Right lobe of liver (tissue), 6 donors: Measurements from ENCODE around the gene TNKS1BP1. TPM values are rescaled to one million over a fixed set of nuclear protein-coding genes. Genes with fewer than 3 reads are reported as not detected.
A peak's percentile ranks its signal among the peaks of the same experiment; 100 is the strongest.

Experiments
- ATAC-seq, 4 donors: fragments of 200-7000 bp; cut with Tn5 transposase; one replicate each; pipeline ENCODE4 v1.9.1; 2020; ENCODE audit warnings: mild to moderate bottlenecking in 4 of 4, moderate library complexity in 4 of 4
- DNase-seq, 3 donors: peaks; one replicate each; pipeline ENCODE4 v3.0.0-alpha.2; 2020
- H3K27ac ChIP-seq, 3 donors: fragments of 200-600 bp; one replicate each; pipeline ENCODE4 v1.8.0; 2022
- H3K27me3 ChIP-seq, 2 donors: fragments of 200-600 bp; one replicate each; pipeline ENCODE4 v1.8.0; 2022
- H3K36me3 ChIP-seq, 4 donors: fragments of 200-600 bp; sonication (generic) in 1 of 4; one replicate each; pipeline versions ENCODE4 v1.5.1 to v1.8.0; 2017 to 2022; ENCODE audit warnings: control low read depth in 1 of 4
- H3K4me1 ChIP-seq, 4 donors: fragments of 200-600 bp; sonication (generic) in 1 of 4; one replicate each; pipeline versions ENCODE4 v1.5.1 to v1.8.0; 2017 to 2022; ENCODE audit warnings: control low read depth in 1 of 4
- H3K4me3 ChIP-seq, 3 donors: fragments of 200-600 bp; one replicate each; pipeline ENCODE4 v1.8.0; 2022
- H3K9me3 ChIP-seq, 4 donors: fragments of 200-600 bp; sonication (generic) in 1 of 4; one replicate each; pipeline versions ENCODE4 v1.5.1 to v1.8.0; 2017 to 2022; ENCODE audit warnings: control low read depth in 1 of 4
- CTCF ChIP-seq, 4 donors: fragments of 200-600 bp in 3 of 4; fragments of 450-650 bp in 1 of 4; IDR thresholded peaks; one replicate each; pipeline versions ENCODE4 v1.5.1 to v1.8.0; 2016 to 2022; ENCODE audit warnings: antibody characterized with exemption in 4 of 4, mild to moderate bottlenecking in 2 of 4
- POLR2A ChIP-seq: fragments of 450-650 bp; IDR thresholded peaks from one replicate; pipeline ENCODE4 v1.6.1; 2017; ENCODE audit warnings: antibody characterized with exemption, mild to moderate bottlenecking
- WGBS: methylation state at CpG from one replicate; pipeline ENCODE4 v1.1.6; 2018; ENCODE audit warnings: low coverage, low lambda C conversion rate; ENCODE audit not compliant: insufficient coverage; ENCODE audit errors: missing lambda C conversion rate; 5-methylcytosine and 5-hydroxymethylcytosine counted together
- intact Hi-C, 2 donors: fragments of 100-400 bp; cut with DNase I; formaldehyde crosslinking; loops; one replicate each; pipeline versions ENCODE4 v1.11.2 to v1.14.1; 2022
- total RNA-seq, 6 experiments: library from RNA; depleted of rRNA in 2 of 6; stranded (reverse); fragments of >200 nt in 2 of 6; fragmentation: NEBNext Ultra II Directional in 3 of 6; extraction: Animal tissue kit (Norgen Biotek cat#: 25700) in 3 of 6; gene quantifications; one replicate each; pipeline versions ENCODE4 v1.1.0 to v1.2.4, GENCODE V29; 2016 to 2023
- donor health status: DM: no; HTN: yes; CAD: no.
- donor health status: DM: no; HTN: no; CAD: no.
- donor health status: DM: no; HTN: no; CAD: no.
- donor health status: DM: no; HTN: yes; CAD: no.
- donor health status: DM: no; HTN: yes; CAD: no.

TNKS1BP1 gene
- total RNA-seq, 6 experiments from 2014 or later: 52.4 to 124 (median 92.7) TPM

GRCh38 chr11:57278721-57279095 is 46.0 kb downstream of the TNKS1BP1 start:
- Histone ChIP-seq H3K27me3 (no peaks in the 10 kb centered on the region), H3K4me3 (no peak overlapping the region), H3K36me3 (no peaks in the 10 kb centered on the region), H3K9me3 (no peaks in the 10 kb centered on the region), H3K27ac (peak overlapping the region in 2 of 3 donors; percentile 70 to 73), H3K4me1 (peaks cover 0 to 18% (median 7%) of the 10 kb centered on the region in 4 donors)
- TF ChIP-seq POLR2A (no peak), CTCF (IDR thresholded peaks at IDR 0.05) (no peak)
- WGBS: 85% methylated on average over 7 of the region's 7 CpGs
- ATAC-seq (no peak), DNase-seq (no peak)
- intact Hi-C loops: no loop called here

GRCh38 chr11:57277845-57278720 is 46.7 kb downstream of the TNKS1BP1 start:
- Histone ChIP-seq H3K36me3 (no peaks in the 10 kb centered on the region), H3K4me1 (peaks cover 0 to 18% (median 7%) of the 10 kb centered on the region in 4 donors), H3K4me3 (peak overlapping the region in 1 of 3 donors; percentile 8), H3K27me3 (no peaks in the 10 kb centered on the region), H3K9me3 (no peaks in the 10 kb centered on the region), H3K27ac (peak overlapping the region; percentile 51 to 73 (median 70))
- intact Hi-C loops: no loop called here
- TF ChIP-seq POLR2A (no peak), CTCF (IDR thresholded peaks at IDR 0.05) (peak; percentile 72 to 84 (median 76))
- DNase-seq (peak; percentile 64 to 78 (median 73)), ATAC-seq (peak; percentile 84 to 95 (median 92))
- 3% methylated on average over 13 of the region's 14 CpGs for WGBS

GRCh38 chr11:57276971-57277675 is 47.6 kb downstream of the TNKS1BP1 start:
- WGBS: 20% methylated on average over 6 of the region's 6 CpGs
- DNase-seq (no peak), ATAC-seq (peak; percentile 41 to 74 (median 68))
- no peaks in the 10 kb centered on the region for H3K36me3 ChIP-seq
- peak overlapping the region; percentile 51 to 73 (median 70) for H3K27ac ChIP-seq
- peaks cover 0 to 18% (median 7%) of the 10 kb centered on the region in 4 donors for H3K4me1 ChIP-seq
- H3K27me3 ChIP-seq: no peaks in the 10 kb centered on the region
- intact Hi-C loops: no loop called here
- H3K9me3 ChIP-seq: no peaks in the 10 kb centered on the region
- H3K4me3 ChIP-seq: no peak overlapping the region
- TF ChIP-seq CTCF (IDR thresholded peaks at IDR 0.05): no peak
- no peak for TF ChIP-seq POLR2A

GRCh38 chr11:57276169-57276970 is 48.4 kb downstream of the TNKS1BP1 start:
- H3K9me3 ChIP-seq: no peaks in the 10 kb centered on the region
- DNase-seq (no peak), ATAC-seq (no peak)
- H3K27ac ChIP-seq: peak overlapping the region in 2 of 3 donors; percentile 25 to 30
- no peak for TF ChIP-seq CTCF (IDR thresholded peaks at IDR 0.05)
- TF ChIP-seq POLR2A: no peak
- no peaks in the 10 kb centered on the region for H3K27me3 ChIP-seq
- H3K36me3 ChIP-seq: no peaks in the 10 kb centered on the region
- intact Hi-C loops: no loop called here
- H3K4me1 ChIP-seq: peaks cover 0 to 18% (median 7%) of the 10 kb centered on the region in 4 donors
- 66% methylated on average over 3 of the region's 3 CpGs for WGBS
- H3K4me3 ChIP-seq: no peak overlapping the region
